ENCODE measurements around the gene XAGE1B.
"Not testable (repeated sequence)": the region's sequence is repeated elsewhere in the genome, so short reads cannot be mapped to it uniquely, and the experiment has no call there.

GRCh38 chrX:52495545-52496418 is 21.1 kb downstream of the XAGE1B start, which contains the start of gene XAGE1A:
- TF ChIP-seq CTCF (IDR thresholded peaks at IDR 0.05 in 2 of 3, conservative IDR thresholded peaks at IDR 0.05 in 1 of 3; ENCODE audit: insufficient read depth in 2 of 3, low read depth in 1 of 3, low read length in 3 of 3); RFX5 (IDR thresholded peaks at IDR 0.05; ENCODE audit: low read depth, low read length); POLR2AphosphoS5 (IDR thresholded peaks at IDR 0.05; ENCODE audit: control insufficient read depth, insufficient read depth, low read depth, low read length); MAX (CRISPR knock-in tag; IDR thresholded peaks at IDR 0.05); STAG1 (CRISPR knock-in tag; IDR thresholded peaks at IDR 0.05; ENCODE audit: borderline replicate concordance); ZHX1 (conservative IDR thresholded peaks at IDR 0.05; ENCODE audit: low read length); E2F8 (IDR thresholded peaks at IDR 0.05; ENCODE audit: low read depth, partially characterized antibody); USF2 (CRISPR knock-in tag; IDR thresholded peaks at IDR 0.05); ATF3 (IDR thresholded peaks at IDR 0.05); ATF3 (CRISPR knock-in tag; conservative IDR thresholded peaks at IDR 0.05); NCOA1 (IDR thresholded peaks at IDR 0.05; ENCODE audit: low read depth); CBFB (CRISPR knock-in tag; IDR thresholded peaks at IDR 0.05); ZKSCAN8 (CRISPR knock-in tag; IDR thresholded peaks at IDR 0.05); ZNF507 (tag; conservative IDR thresholded peaks at IDR 0.05): not testable (repeated sequence)
